HL-60 (cell line): ENCODE results near the gene RNF138.

Experiments used
- DNase-seq, 2 experiments: peaks; one replicate each; pipeline ENCODE4 v3.0.0-alpha.2; 2010 to 2020; ENCODE audit warnings: low read depth in 1 of 2, low spot score in 1 of 2
- H3K27ac ChIP-seq: fragments of 250-450 bp; sonication (Bioruptor Pico); replicated peaks from 2 replicates; pipeline ENCODE4 v1.5.1; 2020; ENCODE audit warnings: mild to moderate bottlenecking, moderate library complexity
- H3K27me3 ChIP-seq: fragments of 250-450 bp; sonication (Bioruptor Pico); 2 replicates; pipeline ENCODE4 v1.5.1; 2021; ENCODE audit warnings: mild to moderate bottlenecking, moderate library complexity; ENCODE audit not compliant: insufficient read depth, poor library complexity, severe bottlenecking
- H3K4me3 ChIP-seq: replicated peaks from 2 replicates; pipeline ENCODE4 v1.5.1; 2011; ENCODE audit warnings: mild to moderate bottlenecking, control low read depth, low read length; ENCODE audit not compliant: insufficient read depth
- CTCF ChIP-seq: IDR thresholded peaks from one replicate; pipeline ENCODE4 v1.5.1; 2011; ENCODE audit warnings: low read length, control low read depth, inconsistent platforms; ENCODE audit not compliant: insufficient read depth
- GABPA ChIP-seq: IDR thresholded peaks from 2 replicates; pipeline ENCODE4 v1.6.1; 2012; ENCODE audit warnings: low read depth
- POLR2AphosphoS5 ChIP-seq: IDR thresholded peaks from 2 replicates; pipeline ENCODE4 v1.6.1; 2012; ENCODE audit warnings: low read depth
- SPI1 ChIP-seq: IDR thresholded peaks from 2 replicates; pipeline ENCODE4 v1.6.1; 2012; ENCODE audit warnings: low read depth, mild to moderate bottlenecking, borderline replicate concordance
- TF ChIP-seq, protein P1 (sequence below): IDR thresholded peaks from 2 replicates; pipeline ENCODE4 v1.6.1; 2012; ENCODE audit warnings: low read depth; ENCODE audit not compliant: insufficient replicate concordance

The RNF138 gene

GRCh38 chr18:32167980-32168730 lies 76.5 kb downstream of the RNF138 start:
- no peaks in the 10 kb centered on the region for H3K27me3 ChIP-seq
- DNase-seq = no peak
- H3K4me3 ChIP-seq = no peak overlapping the region
- no peak overlapping the region for H3K27ac ChIP-seq
- TF ChIP-seq GABPA (no peak), POLR2AphosphoS5 (no peak), SPI1 (no peak), CTCF (no peak)
- TF ChIP-seq, protein P1, sequence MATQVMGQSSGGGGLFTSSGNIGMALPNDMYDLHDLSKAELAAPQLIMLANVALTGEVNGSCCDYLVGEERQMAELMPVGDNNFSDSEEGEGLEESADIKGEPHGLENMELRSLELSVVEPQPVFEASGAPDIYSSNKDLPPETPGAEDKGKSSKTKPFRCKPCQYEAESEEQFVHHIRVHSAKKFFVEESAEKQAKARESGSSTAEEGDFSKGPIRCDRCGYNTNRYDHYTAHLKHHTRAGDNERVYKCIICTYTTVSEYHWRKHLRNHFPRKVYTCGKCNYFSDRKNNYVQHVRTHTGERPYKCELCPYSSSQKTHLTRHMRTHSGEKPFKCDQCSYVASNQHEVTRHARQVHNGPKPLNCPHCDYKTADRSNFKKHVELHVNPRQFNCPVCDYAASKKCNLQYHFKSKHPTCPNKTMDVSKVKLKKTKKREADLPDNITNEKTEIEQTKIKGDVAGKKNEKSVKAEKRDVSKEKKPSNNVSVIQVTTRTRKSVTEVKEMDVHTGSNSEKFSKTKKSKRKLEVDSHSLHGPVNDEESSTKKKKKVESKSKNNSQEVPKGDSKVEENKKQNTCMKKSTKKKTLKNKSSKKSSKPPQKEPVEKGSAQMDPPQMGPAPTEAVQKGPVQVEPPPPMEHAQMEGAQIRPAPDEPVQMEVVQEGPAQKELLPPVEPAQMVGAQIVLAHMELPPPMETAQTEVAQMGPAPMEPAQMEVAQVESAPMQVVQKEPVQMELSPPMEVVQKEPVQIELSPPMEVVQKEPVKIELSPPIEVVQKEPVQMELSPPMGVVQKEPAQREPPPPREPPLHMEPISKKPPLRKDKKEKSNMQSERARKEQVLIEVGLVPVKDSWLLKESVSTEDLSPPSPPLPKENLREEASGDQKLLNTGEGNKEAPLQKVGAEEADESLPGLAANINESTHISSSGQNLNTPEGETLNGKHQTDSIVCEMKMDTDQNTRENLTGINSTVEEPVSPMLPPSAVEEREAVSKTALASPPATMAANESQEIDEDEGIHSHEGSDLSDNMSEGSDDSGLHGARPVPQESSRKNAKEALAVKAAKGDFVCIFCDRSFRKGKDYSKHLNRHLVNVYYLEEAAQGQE = no peak

- Histone ChIP-seq H3K4me3 (no peak overlapping the region), H3K27me3 (no peaks in the 10 kb centered on the region), H3K27ac (no peak overlapping the region)
- DNase-seq = no peak
- TF ChIP-seq SPI1 = no peak
- no peak for TF ChIP-seq GABPA
- TF ChIP-seq CTCF = no peak
- TF ChIP-seq, protein P1 = no peak
- no peak for TF ChIP-seq POLR2AphosphoS5
These were observed 82.0 kb downstream of the RNF138 start for GRCh38 chr18:32173654-32174053.

DNA sequence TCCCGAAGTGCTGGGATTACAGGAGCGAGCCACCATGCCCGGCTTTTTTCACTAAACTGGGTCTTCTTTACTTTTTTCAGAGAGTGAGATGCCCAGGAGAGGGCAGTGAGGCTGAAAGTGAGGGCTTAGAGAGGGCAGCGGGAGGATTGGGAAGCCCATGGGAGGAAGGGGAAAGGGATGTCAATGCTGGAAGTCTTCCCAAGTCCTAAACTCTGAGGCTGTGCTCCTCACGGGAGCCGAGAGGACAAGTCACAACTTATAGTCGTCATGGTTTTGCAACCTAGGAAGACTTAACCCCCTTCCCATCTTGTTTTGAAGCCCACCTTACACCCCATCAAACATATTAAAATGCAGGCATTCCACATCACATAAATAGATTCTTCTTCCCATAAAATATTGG lies 83.0 kb downstream of the RNF138 start:
- DNase-seq = no peak
- Histone ChIP-seq H3K27me3 (no peaks in the 10 kb centered on the region), H3K4me3 (no peak overlapping the region), H3K27ac (no peak overlapping the region)
- TF ChIP-seq, protein P1 = no peak
- no peak for TF ChIP-seq POLR2AphosphoS5
- TF ChIP-seq CTCF = no peak
- TF ChIP-seq GABPA = no peak
- TF ChIP-seq SPI1 = no peak
